Tibial artery (tissue), 4 donors: ENCODE measurements around the gene KIRREL3.

Experiments used
- DNase-seq, 2 donors: peaks; one replicate each; pipeline ENCODE4 v3.0.0-alpha.2; 2019
- H3K27ac ChIP-seq, 2 donors: fragments of 200-600 bp; sonication (generic) in 1 of 2; 1 replicate in 1 of 2; 2 replicates in 1 of 2; pipeline ENCODE4 v1.5.1; 2018 to 2019; ENCODE audit warnings: mild to moderate bottlenecking in 1 of 2
- H3K27me3 ChIP-seq, 2 donors: fragments of 200-600 bp; sonication (generic) in 1 of 2; one replicate each; pipeline versions ENCODE4 v1.5.1 to v1.6.0; 2016 to 2019
- H3K36me3 ChIP-seq, 3 donors: fragments of 200-600 bp; sonication (generic) in 2 of 3; one replicate each; pipeline ENCODE4 v1.5.1; 2016 to 2019; ENCODE audit warnings: mild to moderate bottlenecking in 2 of 3
- H3K4me1 ChIP-seq, 4 donors: fragments of 200-600 bp; sonication (generic) in 2 of 4; 1 replicate in 3 of 4; 2 replicates in 1 of 4; pipeline ENCODE4 v1.5.1; 2016 to 2019
- H3K4me3 ChIP-seq, 2 donors: fragments of 200-600 bp; sonication (generic) in 1 of 2; 1 replicate in 1 of 2; 2 replicates in 1 of 2; pipeline ENCODE4 v1.5.1; 2018 to 2019; ENCODE audit warnings: mild to moderate bottlenecking in 2 of 2
- H3K9me3 ChIP-seq, 3 donors: fragments of 200-600 bp; sonication (generic) in 1 of 3; one replicate each; pipeline ENCODE4 v1.5.1; 2016 to 2019
- CTCF ChIP-seq, 2 experiments: fragments of 200-600 bp in 1 of 2; fragments of 450-650 bp in 1 of 2; IDR thresholded peaks; one replicate each; pipeline ENCODE4 v1.5.1; 2017 to 2019; ENCODE audit warnings: antibody characterized with exemption in 2 of 2, mild to moderate bottlenecking in 1 of 2, moderate library complexity in 1 of 2
- intact Hi-C: fragments of 100-400 bp; cut with DNase I; formaldehyde crosslinking; loops from one replicate; pipeline ENCODE4 v1.15.0; 2023; ENCODE audit warnings: low total_unique reads

The KIRREL3 gene

GRCh38 chr11:126863294-126863997, 137.1 kb downstream of the KIRREL3 start:
- Histone ChIP-seq H3K4me3 (no peak overlapping the region), H3K4me1 (no peaks in the 10 kb centered on the region), H3K27ac (no peak overlapping the region), H3K9me3 (no peaks in the 10 kb centered on the region), H3K27me3 (peaks cover 0 to 3% of the 10 kb centered on the region in 2 donors), H3K36me3 (no peaks in the 10 kb centered on the region)
- DNase-seq, result no peak
- no peak for TF ChIP-seq CTCF (IDR thresholded peaks at IDR 0.05)
- intact Hi-C loops, result no loop called here

DNA sequence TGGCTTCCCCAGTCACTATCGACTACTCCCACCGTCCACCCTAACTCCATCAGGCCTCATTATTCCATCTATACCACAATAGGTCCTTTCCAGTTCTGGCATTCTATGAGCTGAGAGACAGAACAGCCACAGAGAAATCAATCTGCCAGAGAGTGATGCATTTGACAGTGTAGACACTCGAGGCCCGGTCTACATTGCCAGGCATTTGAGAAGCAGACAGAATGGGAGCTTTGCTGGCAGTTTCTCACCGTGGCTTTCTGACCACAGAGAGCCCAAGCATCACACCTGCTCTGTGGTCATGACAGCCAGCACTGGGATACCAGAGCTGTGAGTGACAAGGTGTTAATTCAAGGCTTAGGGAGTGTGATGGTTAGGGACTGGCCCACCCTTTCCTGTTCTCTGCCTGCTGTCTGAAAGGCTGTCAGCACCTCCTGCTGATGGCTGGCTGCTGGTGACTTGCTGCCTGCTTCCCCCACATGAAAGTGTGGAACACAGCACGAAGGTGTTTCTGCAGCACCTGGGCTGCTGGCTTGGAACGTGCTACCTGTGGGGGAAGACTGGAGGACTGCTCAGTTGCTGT, 137.8 kb downstream of the KIRREL3 start:
- H3K27me3 ChIP-seq, result peaks cover 0 to 3% of the 10 kb centered on the region in 2 donors
- H3K4me3 ChIP-seq, result no peak overlapping the region
- no peak overlapping the region for H3K27ac ChIP-seq
- no peaks in the 10 kb centered on the region for H3K4me1 ChIP-seq
- no peaks in the 10 kb centered on the region for H3K9me3 ChIP-seq
- TF ChIP-seq CTCF (IDR thresholded peaks at IDR 0.05), result no peak
- intact Hi-C loops, result no loop called here
- H3K36me3 ChIP-seq, result no peaks in the 10 kb centered on the region
- no peak for DNase-seq

- Histone ChIP-seq H3K36me3 (no peaks in the 10 kb centered on the region), H3K4me3 (no peak overlapping the region), H3K27me3 (peaks cover 0 to 3% of the 10 kb centered on the region in 2 donors), H3K9me3 (no peaks in the 10 kb centered on the region), H3K27ac (no peak overlapping the region), H3K4me1 (no peaks in the 10 kb centered on the region)
- intact Hi-C loops, result no loop called here
- no peak for DNase-seq
- TF ChIP-seq CTCF (IDR thresholded peaks at IDR 0.05), result no peak
Measured at GRCh38 chr11:126861796-126862459, 138.6 kb downstream of the KIRREL3 start.

- Histone ChIP-seq H3K27me3 (no peaks in the 10 kb centered on the region), H3K9me3 (no peaks in the 10 kb centered on the region), H3K4me3 (no peak overlapping the region), H3K27ac (no peak overlapping the region), H3K36me3 (no peaks in the 10 kb centered on the region), H3K4me1 (no peaks in the 10 kb centered on the region)
- DNase-seq, result no peak
- TF ChIP-seq CTCF (IDR thresholded peaks at IDR 0.05), result no peak
- intact Hi-C loops, result no loop called here
Measured at GRCh38 chr11:126857860-126858808, 142.4 kb downstream of the KIRREL3 start.

DNA sequence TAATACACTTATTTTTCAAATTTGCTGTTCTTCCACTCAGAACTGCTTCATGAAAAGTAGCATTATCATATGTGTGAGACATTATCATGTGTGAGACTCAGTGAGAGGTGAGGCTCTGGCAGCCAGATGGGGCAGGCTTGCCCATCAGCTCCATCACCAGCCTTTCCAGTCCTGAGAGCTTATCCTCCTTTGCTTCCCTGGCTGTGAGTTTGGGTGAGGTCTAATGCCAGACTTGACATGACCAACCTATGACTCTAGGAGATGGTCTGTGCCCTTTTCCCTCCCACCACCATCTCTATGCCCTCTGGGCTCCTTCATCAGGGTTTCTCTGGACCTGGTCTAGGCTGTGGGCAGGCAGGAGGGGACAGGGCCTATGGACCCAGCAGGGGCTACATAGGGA, 145.0 kb downstream of the KIRREL3 start:
- intact Hi-C loops, result no loop called here
- no peak for DNase-seq
- H3K4me3 ChIP-seq, result no peak overlapping the region
- H3K4me1 ChIP-seq, result no peaks in the 10 kb centered on the region
- H3K27me3 ChIP-seq, result no peaks in the 10 kb centered on the region
- H3K36me3 ChIP-seq, result no peaks in the 10 kb centered on the region
- no peak for TF ChIP-seq CTCF (IDR thresholded peaks at IDR 0.05)
- no peak overlapping the region for H3K27ac ChIP-seq
- no peaks in the 10 kb centered on the region for H3K9me3 ChIP-seq
